Hepatocyte (in vitro differentiated cells): ENCODE data around the gene SLC34A3.

ENCODE experiments used
- CTCF ChIP-seq: fragments of 200-600 bp; sonication (generic); IDR thresholded peaks from 2 replicates; pipeline ENCODE4 v1.5.1; 2016; ENCODE audit warnings: antibody characterized with exemption, mild to moderate bottlenecking; ENCODE audit not compliant: poor library complexity
- EZH2 ChIP-seq: fragments of 200-600 bp; sonication (generic); IDR thresholded peaks from 2 replicates; pipeline ENCODE4 v1.6.1; 2016; ENCODE audit warnings: antibody characterized with exemption, mild to moderate bottlenecking, borderline replicate concordance

- TF ChIP-seq CTCF = no peak
- no peak for TF ChIP-seq EZH2
Observed at GRCh38 chr9:137237759-137238726, 7.3 kb downstream of the SLC34A3 start.
